GM18867 (cell line): Measurements from ENCODE around the gene PLXNA4.

Experiments used
- ATAC-seq: cut with Tn5 transposase; IDR thresholded peaks from one replicate; pipeline ENCODE4 v1.9.1; 2021; ENCODE audit warnings: mild to moderate bottlenecking, moderate library complexity; ENCODE audit not compliant: unreplicated experiment

Gene PLXNA4

GRCh38 chr7:132161533-132161915 lies 414.7 kb downstream of the PLXNA4 start:
- no peak for ATAC-seq

DNA sequence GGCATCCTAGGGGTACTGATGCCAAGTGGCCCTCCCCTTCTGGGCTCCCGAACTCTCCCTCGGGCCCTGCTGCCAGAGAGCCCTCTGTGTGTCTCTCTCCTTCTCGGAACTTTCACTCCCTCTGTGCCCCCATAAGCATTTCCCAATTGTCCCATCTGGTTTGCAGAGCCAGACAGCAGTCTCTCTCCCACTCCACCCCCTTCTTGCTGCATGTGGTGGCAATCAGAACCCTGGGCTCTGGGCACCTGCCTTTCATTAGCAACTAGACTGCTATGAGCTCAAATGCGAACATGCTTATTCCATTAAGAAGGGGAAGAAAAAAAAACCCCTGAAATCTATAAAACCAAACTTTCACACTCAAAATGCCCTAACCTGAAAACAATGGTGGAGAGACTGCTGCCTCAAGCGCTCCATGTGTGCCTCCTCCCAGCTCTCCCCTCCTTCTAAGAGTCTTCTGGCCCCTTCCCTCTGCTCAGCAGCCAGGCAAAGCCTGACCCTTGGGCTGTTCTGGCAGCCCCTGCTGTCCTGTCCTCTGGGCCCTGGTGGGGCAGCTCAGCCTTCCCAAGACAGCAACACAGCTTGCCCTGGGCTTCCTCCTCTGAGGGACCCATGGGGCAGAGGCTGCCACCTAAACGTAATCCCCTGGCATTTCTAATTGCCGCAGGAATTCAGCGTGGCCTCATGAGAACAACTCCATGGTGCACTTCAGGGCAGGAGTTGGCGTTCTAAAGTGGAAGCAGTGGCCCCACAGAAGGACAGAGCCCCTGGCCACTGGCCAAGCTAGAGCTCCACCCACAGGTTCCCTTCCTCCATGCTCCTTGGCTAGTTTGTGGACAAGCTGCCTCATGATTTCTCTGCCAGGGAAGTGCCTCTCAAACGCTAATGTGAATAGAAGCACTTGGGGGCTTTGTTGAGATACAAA lies 415.4 kb downstream of the PLXNA4 start:
- no peak for ATAC-seq

- ATAC-seq, result no peak
Measured at GRCh38 chr7:132158841-132159240, 417.4 kb downstream of the PLXNA4 start.

- no peak for ATAC-seq
Measured at GRCh38 chr7:132158166-132158565, 418.1 kb downstream of the PLXNA4 start.

GRCh38 chr7:132155715-132156114 lies 420.6 kb downstream of the PLXNA4 start:
- ATAC-seq, result no peak

- no peak for ATAC-seq
Measured at GRCh38 chr7:132154695-132155471, 421.4 kb downstream of the PLXNA4 start.

DNA sequence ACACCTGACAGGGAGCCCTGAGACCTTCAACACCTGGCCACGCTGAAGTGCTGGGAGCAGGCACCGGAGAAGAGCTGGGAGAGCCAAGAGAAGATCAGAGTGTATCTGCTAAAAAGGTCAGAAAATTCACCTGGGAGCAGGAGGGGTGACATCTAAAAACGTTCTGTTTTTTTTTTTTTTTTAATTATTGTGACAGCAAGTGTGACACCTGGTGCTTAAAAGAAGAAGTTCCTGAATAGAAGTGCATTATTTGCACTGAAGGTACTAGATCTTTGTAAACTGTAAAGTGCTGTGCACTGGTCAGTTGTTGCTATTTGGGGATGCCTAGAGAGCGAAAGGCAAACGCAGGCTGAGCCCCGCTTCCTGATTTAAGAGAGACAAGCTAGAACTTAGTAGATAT lies 422.0 kb downstream of the PLXNA4 start:
- no peak for ATAC-seq

- no peak for ATAC-seq
Measured at GRCh38 chr7:132152131-132152889, 424.0 kb downstream of the PLXNA4 start.

DNA sequence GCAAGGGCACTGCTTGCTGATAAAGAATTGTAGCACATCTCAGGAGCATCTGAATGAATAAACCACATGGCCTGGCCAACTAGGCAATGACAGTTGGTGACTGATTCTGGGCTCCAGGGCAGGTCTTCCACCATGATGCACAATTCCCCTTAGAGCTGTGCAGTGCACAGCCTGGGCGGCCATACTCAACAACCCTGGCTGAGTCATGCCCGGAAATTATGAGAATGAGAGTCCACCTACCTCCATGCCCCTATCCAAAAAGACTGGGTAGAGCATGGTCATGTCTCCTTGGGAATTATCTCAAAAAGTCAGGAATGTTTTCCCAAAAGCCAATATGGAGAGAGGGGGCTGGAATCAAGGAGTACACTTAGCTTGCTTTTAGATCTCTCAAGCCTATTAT lies 425.6 kb downstream of the PLXNA4 start:
- no peak for ATAC-seq

DNA sequence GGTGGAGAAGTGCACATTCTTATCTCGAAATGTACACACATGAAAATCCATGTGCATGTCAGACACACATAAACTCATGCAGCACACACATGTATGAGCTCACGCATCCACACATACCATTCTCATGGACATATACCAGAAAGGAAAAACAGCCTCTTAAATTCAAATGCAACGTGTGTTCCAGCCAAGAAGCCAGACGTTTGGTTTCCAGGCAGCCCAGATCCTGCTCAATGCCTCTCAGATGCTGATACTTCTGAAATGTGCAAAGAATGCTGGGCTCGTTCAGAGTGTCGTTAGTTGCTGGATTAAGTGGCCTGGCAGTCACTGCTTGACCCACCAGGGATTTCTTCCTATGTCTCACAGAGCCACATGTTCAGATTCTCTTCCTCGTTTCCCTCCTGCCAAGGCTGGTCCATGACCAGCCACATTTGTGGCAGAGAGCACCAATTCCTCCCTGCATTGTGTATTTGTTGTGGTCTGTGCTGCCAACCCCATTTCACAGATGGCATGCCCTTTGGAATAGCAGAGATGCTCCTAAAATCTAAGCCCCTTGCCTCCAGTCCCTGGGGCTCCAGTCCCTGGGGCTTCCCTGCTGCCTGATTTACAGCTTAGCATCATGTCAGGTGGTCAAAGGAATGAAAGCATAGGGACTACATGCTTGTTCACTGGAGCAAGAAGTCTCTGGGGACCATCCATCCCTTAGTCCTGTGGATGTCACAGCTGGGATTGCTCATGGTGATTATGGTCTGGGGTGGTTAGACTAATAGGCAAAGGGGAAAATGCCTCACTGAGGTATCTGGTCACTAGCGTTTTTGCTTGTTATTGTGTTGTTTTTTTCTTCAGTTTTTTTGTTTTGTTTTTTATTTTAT lies 426.6 kb downstream of the PLXNA4 start:
- no peak for ATAC-seq

DNA sequence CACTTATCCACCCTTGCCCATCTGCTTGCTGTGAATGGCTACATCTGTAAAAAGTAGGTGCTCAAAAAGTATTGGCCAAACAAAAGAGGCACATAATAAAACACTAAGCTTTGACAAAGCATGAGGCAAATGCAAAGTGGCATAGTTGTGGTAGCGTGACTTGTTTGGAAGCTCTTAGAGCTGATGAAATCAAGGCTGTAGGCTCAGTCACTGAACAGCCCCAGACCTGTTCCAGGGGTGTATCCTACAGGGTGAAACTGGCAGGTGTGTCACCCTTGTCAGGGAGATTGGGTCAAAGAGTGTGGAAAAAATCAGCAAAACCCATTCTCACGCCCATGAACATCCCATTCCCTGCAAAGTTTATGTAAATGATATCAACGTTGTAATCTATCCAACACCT lies 427.4 kb downstream of the PLXNA4 start:
- ATAC-seq, result no peak

DNA sequence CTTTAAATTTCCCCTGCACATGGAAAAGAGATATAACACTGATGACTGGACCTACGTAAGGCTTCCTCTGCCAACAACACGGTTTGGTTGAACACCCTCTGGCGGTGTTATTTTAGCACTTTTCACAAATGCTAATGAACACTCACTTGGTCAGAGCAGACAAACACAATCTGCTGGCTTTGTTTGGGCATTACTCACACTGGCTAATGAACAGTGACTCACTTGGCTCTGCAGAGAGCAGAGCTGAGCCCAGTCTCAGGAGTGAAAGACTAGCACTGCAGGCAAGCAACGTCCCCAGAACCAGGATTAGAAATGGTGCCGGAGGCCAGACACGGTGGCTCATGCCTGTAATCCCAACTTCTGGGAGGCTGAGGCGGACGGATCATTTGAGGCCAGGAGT lies 430.8 kb downstream of the PLXNA4 start:
- ATAC-seq, result no peak

DNA sequence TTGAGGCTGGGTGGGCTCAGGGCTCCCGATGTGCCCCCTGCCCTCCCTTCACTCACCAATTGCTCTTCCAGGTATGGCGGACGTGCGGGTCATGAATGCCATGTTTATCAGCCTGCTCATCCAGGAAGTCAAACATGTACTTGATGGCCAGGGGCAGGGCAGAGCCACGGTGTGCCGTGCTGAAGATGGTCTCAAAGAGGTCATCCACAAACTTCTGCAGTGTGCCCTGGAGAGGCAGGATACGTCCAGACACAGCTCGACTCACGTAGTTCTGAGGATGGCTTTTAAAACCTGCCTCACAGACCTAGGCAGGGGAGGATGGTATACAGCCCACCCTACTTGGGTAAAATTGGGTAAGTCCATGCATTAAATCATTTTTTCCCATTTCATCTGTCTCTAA lies 431.2 kb downstream of the PLXNA4 start:
- ATAC-seq, result no peak

DNA sequence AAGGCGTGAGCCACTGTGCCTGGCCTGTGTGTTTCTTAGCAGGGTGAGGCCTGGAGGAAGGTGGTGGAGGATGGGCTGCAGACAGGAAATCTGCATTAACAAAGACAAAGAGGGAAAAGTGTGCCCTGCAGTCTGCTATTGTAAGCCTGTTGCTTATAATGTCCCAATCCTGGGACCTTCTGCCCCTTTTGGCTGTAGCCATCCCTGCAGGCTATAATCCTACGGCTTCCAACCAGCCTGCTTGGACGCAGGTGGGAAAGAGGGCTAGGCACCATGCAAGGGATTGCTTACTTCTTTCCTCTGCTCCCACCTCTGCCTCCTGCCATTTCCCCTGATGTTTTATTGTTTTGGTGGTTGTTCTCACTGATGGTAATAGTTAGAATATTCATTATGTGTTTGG lies 434.3 kb downstream of the PLXNA4 start:
- no peak for ATAC-seq

- ATAC-seq, result no peak
Measured at GRCh38 chr7:132141109-132141508, 435.2 kb downstream of the PLXNA4 start.

GRCh38 chr7:132140341-132140740 lies 435.9 kb downstream of the PLXNA4 start:
- ATAC-seq, result no peak

- no peak for ATAC-seq
Measured at GRCh38 chr7:132138817-132139216, 437.5 kb downstream of the PLXNA4 start.

GRCh38 chr7:132137681-132138080 lies 438.6 kb downstream of the PLXNA4 start:
- no peak for ATAC-seq

DNA sequence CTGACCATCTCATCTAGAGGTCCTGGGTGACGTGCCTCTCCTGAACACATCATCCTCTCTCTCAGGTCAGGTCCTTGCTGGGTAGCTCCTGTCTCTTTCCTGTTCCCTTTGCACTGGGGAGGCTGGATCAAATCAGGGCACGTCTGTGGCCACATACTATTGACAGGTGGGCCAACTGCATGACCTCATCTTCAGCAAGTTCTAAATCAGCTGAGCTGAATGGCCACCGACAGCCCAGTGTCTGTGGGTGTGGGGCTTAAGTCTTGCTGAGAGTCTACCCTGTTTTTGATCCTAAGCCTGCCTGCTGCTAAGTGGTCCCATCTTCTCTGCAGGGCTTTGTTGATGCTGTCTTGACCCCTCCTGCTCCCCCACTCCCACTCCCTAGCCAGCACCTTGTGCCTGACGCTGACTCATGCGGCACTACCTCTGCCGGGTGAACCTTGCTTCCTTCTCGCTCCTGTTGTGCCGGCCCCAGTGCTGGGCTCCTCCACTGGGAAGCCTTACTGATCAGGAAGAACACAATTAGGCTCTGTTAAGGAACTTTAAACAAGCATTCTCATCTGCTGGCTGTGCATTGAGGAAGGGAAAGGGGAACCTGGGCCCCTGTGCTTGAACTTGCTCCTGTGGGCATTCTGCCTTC lies 440.4 kb downstream of the PLXNA4 start:
- ATAC-seq, result no peak
